ENCODE measurements around the gene FAF2. TPM values are rescaled to one million over a fixed set of nuclear protein-coding genes. Genes with fewer than 3 reads are reported as not detected.
A peak's percentile ranks its signal among the peaks of the same experiment; 100 is the strongest.

Gene FAF2
- total RNA-seq, 1 experiment from 2014 or later: 44.4 TPM

- H3K27ac Mint-ChIP-seq: peak within 1 kb of the TSS; percentile 99 to 100 (median 99)
- peak within 1 kb of the TSS; percentile 95 for H2BK5ac ChIP-seq (ENCODE audit: insufficient read length, low read length)
- H2BK12ac ChIP-seq (ENCODE audit: insufficient read length, low read depth, low read length): peak within 1 kb of the TSS; percentile 96
- H3K23me2 ChIP-seq (ENCODE audit: insufficient read length, low read depth, low read length, poor library complexity, severe bottlenecking): peaks cover 11% of the 10 kb centered on the region
- peaks cover 2% of the 10 kb centered on the region for H4K20me1 ChIP-seq (ENCODE audit: control insufficient read depth, insufficient read depth, insufficient read length)
- H2BK120ac ChIP-seq (ENCODE audit: low read depth, low read length, poor library complexity, severe bottlenecking): peak within 1 kb of the TSS; percentile 93
- DNase-seq: peak; percentile 98
- no peak for TF ChIP-seq CTCF (conservative IDR thresholded peaks at IDR 0.05)
- peak within 1 kb of the TSS; percentile 44 for H3K4me2 ChIP-seq (ENCODE audit: insufficient read depth, insufficient read length, low read length)
- no peak within 1 kb of the TSS for H2AFZ ChIP-seq (ENCODE audit: low read length)
- H4K8ac ChIP-seq (replicated peaks; ENCODE audit: insufficient read length, low read depth, low read length): peak within 1 kb of the TSS; percentile 30
- peak within 1 kb of the TSS; percentile 98 for H3K4ac ChIP-seq (ENCODE audit: low read depth, low read length)
- peak within 1 kb of the TSS; percentile 99 for H4K91ac ChIP-seq (ENCODE audit: insufficient read length, low read depth, low read length)
- peak within 1 kb of the TSS; percentile 49 for H2BK20ac ChIP-seq (ENCODE audit: low read depth, low read length, poor library complexity, severe bottlenecking)
- WGBS (ENCODE audit: extremely low coverage, insufficient read length, low lambda C conversion rate): no CpG with 5 or more reads among the region's 63 CpGs
- H3K9me3 ChIP-seq (ENCODE audit: control insufficient read depth, low read depth, low read length): no peaks in the 10 kb centered on the region
- peaks cover 3% of the 10 kb centered on the region for H3K79me1 ChIP-seq (ENCODE audit: insufficient read depth, low read depth, low read length, poor library complexity, severe bottlenecking)
- H3K79me2 ChIP-seq (ENCODE audit: insufficient read depth, low read length): peaks cover 38% of the 10 kb centered on the region
- no peak within 1 kb of the TSS for H3K56ac ChIP-seq (ENCODE audit: insufficient read length, low read depth, low read length)
- H3K4me1 Mint-ChIP-seq: peaks cover 60 to 64% of the 10 kb centered on the region in 2 experiments
- peaks cover 13 to 32% (median 32%) of the 10 kb centered on the region in 3 experiments for H3K36me3 Mint-ChIP-seq (ENCODE audit: insufficient read depth in 1 of 3, low read depth in 3 of 3)
- no peaks in the 10 kb centered on the region for H3K9me3 Mint-ChIP-seq
- peak within 1 kb of the TSS; percentile 73 for H3T11ph ChIP-seq (ENCODE audit: low read length)
- peak within 1 kb of the TSS; percentile 98 for H3K18ac ChIP-seq (ENCODE audit: insufficient read length, low read depth, low read length)
- no peak within 1 kb of the TSS for H3K23ac ChIP-seq (ENCODE audit: insufficient read length, low read depth, low read length)
- peaks cover 11% of the 10 kb centered on the region; the same call in 1 of the 2 replicates for H3K4me1 ChIP-seq (ENCODE audit: insufficient read depth, low read length)
- H3K27me3 Mint-ChIP-seq (ENCODE audit: low read depth): peaks cover 1% of the 10 kb centered on the region; the same call in 1 of the 2 replicates
- peak within 1 kb of the TSS; percentile 96 for H4K5ac ChIP-seq (ENCODE audit: insufficient read length, low read depth, low read length)
- peak within 1 kb of the TSS; percentile 99 for H3K14ac ChIP-seq (ENCODE audit: insufficient read depth, low read length)
- peak within 1 kb of the TSS; percentile 57 for H2AK5ac ChIP-seq (ENCODE audit: insufficient read length, low read length)
- H3K9ac ChIP-seq (ENCODE audit: extremely low read depth, insufficient read length, low read length): peak within 1 kb of the TSS; percentile 97
- peak within 1 kb of the TSS; percentile 92 to 99 for H3K4me3 Mint-ChIP-seq
- H3K27me3 ChIP-seq (ENCODE audit: insufficient read depth, low read length): no peaks in the 10 kb centered on the region
- H3K27ac ChIP-seq (ENCODE audit: insufficient read length, low read depth, low read length): peak within 1 kb of the TSS; percentile 85
- no peak within 1 kb of the TSS for H2BK15ac ChIP-seq (ENCODE audit: low read depth, low read length)
Measured at GRCh38 chr5:176536902-176537553, 88.8 kb downstream of the FAF2 start, which contains the start of gene RNF44. TSS of gene RNF44 (minus strand) at chr5:176537402. CDS start at chr5:176532472, 4,930 bp downstream.

All from H9 (cell line).